Esophagus muscularis mucosa (tissue), 4 donors: ENCODE measurements around the gene ACOXL.

Experiments used
- EP300 ChIP-seq: sonication (generic); formaldehyde crosslinking; IDR thresholded peaks from one replicate; pipeline ENCODE4 v1.6.1; 2017; ENCODE audit warnings: antibody characterized with exemption
- POLR2A ChIP-seq: fragments of 450-650 bp; IDR thresholded peaks from one replicate; pipeline ENCODE4 v1.6.1; 2017; ENCODE audit warnings: antibody characterized with exemption, moderate library complexity, mild to moderate bottlenecking, low read depth
- TF ChIP-seq, protein P1 (sequence below), 3 experiments: fragments of 200-600 bp in 2 of 3; fragments of 450-650 bp in 1 of 3; sonication (generic) in 2 of 3; IDR thresholded peaks; one replicate each; pipeline ENCODE4 v1.5.1; 2017 to 2019; ENCODE audit warnings: antibody characterized with exemption in 3 of 3, mild to moderate bottlenecking in 2 of 3, moderate library complexity in 1 of 3

DNA sequence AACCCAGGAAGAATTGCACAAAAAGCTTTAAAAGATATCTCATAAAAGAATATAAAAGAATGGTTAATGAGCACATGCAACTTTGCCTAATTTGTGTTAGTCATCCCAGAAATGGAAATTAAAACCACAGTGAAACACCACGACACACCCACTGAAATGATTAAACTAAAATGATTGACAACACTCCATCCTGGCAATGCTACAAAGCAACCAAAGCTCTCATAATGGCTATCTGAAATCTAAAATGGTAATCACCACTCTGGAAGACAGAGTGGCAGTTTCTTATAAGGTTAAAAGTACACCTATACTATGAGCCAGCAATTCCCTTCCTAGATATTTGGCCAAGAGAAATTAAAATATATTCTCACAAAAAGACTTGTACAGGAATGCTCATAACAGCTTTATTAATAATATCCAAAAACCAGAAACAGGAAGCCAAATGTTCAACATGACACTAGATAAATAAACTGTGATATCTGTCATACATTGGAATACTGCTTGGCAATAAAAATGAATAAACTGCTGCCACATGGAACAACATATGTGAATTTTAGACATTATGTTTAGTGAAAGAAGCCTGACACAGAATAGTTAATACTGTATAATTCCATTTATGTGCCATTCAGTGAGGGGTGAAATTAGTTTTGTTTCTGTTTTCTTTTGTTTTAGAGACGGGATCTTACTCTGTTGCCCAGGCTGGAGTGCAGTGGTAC lies 283.1 kb downstream of the ACOXL start:
- TF ChIP-seq, protein P1, sequence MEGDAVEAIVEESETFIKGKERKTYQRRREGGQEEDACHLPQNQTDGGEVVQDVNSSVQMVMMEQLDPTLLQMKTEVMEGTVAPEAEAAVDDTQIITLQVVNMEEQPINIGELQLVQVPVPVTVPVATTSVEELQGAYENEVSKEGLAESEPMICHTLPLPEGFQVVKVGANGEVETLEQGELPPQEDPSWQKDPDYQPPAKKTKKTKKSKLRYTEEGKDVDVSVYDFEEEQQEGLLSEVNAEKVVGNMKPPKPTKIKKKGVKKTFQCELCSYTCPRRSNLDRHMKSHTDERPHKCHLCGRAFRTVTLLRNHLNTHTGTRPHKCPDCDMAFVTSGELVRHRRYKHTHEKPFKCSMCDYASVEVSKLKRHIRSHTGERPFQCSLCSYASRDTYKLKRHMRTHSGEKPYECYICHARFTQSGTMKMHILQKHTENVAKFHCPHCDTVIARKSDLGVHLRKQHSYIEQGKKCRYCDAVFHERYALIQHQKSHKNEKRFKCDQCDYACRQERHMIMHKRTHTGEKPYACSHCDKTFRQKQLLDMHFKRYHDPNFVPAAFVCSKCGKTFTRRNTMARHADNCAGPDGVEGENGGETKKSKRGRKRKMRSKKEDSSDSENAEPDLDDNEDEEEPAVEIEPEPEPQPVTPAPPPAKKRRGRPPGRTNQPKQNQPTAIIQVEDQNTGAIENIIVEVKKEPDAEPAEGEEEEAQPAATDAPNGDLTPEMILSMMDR (IDR thresholded peaks at IDR 0.05): no peak
- TF ChIP-seq EP300 (no peak), POLR2A (no peak)
